ENCODE results near the gene SYT9.

- TF ChIP-seq, protein P1, sequence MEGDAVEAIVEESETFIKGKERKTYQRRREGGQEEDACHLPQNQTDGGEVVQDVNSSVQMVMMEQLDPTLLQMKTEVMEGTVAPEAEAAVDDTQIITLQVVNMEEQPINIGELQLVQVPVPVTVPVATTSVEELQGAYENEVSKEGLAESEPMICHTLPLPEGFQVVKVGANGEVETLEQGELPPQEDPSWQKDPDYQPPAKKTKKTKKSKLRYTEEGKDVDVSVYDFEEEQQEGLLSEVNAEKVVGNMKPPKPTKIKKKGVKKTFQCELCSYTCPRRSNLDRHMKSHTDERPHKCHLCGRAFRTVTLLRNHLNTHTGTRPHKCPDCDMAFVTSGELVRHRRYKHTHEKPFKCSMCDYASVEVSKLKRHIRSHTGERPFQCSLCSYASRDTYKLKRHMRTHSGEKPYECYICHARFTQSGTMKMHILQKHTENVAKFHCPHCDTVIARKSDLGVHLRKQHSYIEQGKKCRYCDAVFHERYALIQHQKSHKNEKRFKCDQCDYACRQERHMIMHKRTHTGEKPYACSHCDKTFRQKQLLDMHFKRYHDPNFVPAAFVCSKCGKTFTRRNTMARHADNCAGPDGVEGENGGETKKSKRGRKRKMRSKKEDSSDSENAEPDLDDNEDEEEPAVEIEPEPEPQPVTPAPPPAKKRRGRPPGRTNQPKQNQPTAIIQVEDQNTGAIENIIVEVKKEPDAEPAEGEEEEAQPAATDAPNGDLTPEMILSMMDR (IDR thresholded peaks at IDR 0.05 in 2 of 3, conservative IDR thresholded peaks at IDR 0.05 in 1 of 3; ENCODE audit: insufficient read depth in 2 of 3, low read depth in 1 of 3, low read length in 3 of 3), result no peak
- TF ChIP-seq ZNF584 (CRISPR knock-in tag; IDR thresholded peaks at IDR 0.05; ENCODE audit: low read depth), result no peak
- TF ChIP-seq ZKSCAN1 (IDR thresholded peaks at IDR 0.05; ENCODE audit: low read depth, low read length), result no peak
- TF ChIP-seq SREBF2 (CRISPR knock-in tag; IDR thresholded peaks at IDR 0.05), result no peak
- no peak for TF ChIP-seq GABPB2 (CRISPR knock-in tag; conservative IDR thresholded peaks at IDR 0.05)
- no peak for TF ChIP-seq RFX7 (CRISPR knock-in tag; IDR thresholded peaks at IDR 0.05)
- TF ChIP-seq ZNF699 (CRISPR knock-in tag; IDR thresholded peaks at IDR 0.05; ENCODE audit: insufficient replicate concordance), result no peak
- TF ChIP-seq YY1 (IDR thresholded peaks at IDR 0.05; ENCODE audit: borderline replicate concordance in 1 of 3, control insufficient read depth in 1 of 3, extremely low read depth in 1 of 3, insufficient read depth in 3 of 3, insufficient read length in 1 of 3, insufficient replicate concordance in 2 of 3, low read depth in 1 of 3, low read length in 2 of 3), result no peak
- TF ChIP-seq CHD4 (IDR thresholded peaks at IDR 0.05; ENCODE audit: insufficient read depth, insufficient replicate concordance, low read depth, low read length, poor library complexity, severe bottlenecking), result no peak
- TF ChIP-seq, protein P2, sequence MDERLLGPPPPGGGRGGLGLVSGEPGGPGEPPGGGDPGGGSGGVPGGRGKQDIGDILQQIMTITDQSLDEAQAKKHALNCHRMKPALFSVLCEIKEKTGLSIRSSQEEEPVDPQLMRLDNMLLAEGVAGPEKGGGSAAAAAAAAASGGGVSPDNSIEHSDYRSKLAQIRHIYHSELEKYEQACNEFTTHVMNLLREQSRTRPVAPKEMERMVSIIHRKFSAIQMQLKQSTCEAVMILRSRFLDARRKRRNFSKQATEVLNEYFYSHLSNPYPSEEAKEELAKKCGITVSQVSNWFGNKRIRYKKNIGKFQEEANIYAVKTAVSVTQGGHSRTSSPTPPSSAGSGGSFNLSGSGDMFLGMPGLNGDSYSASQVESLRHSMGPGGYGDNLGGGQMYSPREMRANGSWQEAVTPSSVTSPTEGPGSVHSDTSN (CRISPR knock-in tag; IDR thresholded peaks at IDR 0.05; ENCODE audit: low read depth), result no peak
- TF ChIP-seq, protein P2 (tag; conservative IDR thresholded peaks at IDR 0.05; ENCODE audit: low read depth), result no peak
Measured at GRCh38 chr11:7208391-7208790, 43.3 kb upstream of the SYT9 start.
